ENCODE data around the gene ANK3.

The ANK3 gene

GRCh38 chr10:60271319-60272040, 118.2 kb downstream of the ANK3 start:
- no peak for DNase-seq

- DNase-seq, result no peak
Measured at GRCh38 chr10:60270426-60270825, 119.2 kb downstream of the ANK3 start.

DNA sequence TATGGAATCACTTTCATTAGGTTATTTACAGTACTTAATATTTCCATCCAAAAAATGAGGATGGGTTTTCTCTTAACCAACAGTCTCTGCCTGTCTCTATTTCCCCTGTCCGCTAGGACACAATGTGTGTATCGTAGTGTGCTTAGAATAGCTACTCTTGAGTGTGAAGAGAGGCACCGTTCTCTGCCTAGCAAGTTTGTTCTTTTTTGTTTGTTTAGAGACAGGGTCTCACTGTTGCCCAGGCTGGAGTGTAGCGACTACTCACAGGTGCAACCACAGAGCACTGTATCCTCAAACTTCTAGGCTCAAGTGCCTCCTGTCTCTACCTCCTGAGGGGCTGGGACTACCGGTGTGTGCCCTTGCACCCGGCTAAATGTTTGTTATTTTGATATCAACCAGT, 121.9 kb downstream of the ANK3 start:
- no peak for DNase-seq

- DNase-seq, result no peak
Measured at GRCh38 chr10:60266513-60266912, 123.2 kb downstream of the ANK3 start.

GRCh38 chr10:60262647-60263126, 127.0 kb downstream of the ANK3 start:
- DNase-seq, result no peak

DNA sequence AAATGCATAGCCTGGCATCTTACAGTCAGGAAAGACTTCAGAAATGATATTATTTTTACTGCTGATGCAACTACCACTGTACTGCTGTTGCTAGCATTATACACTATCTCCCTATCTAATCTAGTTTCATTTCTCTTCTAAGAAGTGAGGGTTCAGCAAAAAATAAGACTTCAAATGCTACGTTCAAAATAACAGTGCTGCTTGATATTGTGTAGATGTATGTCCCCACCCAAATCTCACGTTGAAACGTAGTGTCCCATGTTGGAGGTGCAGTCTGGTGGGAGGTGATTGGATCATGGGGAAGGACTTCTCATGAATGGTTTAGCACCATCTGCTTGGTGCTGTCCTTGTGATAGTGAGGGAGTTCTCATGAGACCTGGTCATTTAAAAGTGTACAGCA, 129.4 kb downstream of the ANK3 start:
- DNase-seq, result no peak

DNA sequence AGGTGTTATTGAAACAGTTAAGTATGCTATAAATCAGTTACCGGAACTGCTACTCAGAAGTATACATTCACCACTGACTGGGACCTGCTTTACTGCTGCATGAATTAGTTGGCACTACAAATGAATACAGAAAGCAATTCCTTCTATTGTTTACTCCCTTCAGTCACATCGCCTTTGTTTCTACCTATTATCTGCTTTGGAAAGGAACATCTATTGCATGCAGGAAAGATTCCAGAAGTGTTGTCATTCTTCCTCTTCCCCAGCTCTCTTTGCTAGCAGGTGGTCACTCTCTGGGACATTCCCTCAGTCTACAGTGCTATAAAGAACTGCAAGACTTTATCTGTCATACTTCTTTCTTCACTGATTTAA, 131.3 kb downstream of the ANK3 start:
- no peak for DNase-seq

GRCh38 chr10:60257767-60258428, 131.8 kb downstream of the ANK3 start:
- no peak for DNase-seq

DNA sequence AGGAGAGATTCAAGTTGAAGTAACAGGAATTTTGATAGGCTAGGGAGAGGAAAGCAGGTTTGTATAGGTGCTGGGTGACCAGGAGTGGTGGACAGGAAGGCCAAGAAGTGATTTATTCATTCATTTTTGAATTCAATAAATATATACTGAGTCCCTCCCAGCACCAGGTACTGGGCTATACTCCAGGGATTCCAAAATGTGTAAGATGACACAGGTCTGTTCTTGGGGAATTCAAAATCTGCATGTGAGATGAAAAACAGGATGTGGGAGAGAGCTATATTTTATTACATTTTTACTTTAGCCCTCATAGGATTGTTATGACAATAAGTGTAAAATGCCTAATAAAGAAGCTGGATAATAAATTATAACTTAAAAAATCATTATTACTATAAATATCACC, 134.9 kb downstream of the ANK3 start:
- no peak for DNase-seq

DNA sequence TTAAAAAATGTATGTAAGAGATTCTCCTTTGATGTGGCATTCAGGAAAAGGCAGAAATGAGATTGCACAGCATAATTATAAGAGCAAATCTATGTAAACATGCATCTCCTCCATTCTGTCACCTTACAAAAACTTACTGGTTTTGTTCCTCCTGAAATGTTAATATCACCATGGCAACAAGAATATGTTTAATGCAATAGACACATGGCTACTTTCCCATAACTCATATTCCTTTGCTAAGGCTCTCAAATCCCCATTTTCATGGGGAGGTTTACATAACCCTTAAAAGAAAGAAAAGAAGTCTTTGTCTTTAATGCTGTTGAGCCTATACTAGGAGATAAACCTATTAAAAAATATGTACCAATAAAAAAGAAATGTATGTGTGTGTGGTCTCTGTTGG, 136.2 kb downstream of the ANK3 start:
- no peak for DNase-seq

- DNase-seq, result no peak
Measured at GRCh38 chr10:60252688-60253087, 137.0 kb downstream of the ANK3 start.

DNA sequence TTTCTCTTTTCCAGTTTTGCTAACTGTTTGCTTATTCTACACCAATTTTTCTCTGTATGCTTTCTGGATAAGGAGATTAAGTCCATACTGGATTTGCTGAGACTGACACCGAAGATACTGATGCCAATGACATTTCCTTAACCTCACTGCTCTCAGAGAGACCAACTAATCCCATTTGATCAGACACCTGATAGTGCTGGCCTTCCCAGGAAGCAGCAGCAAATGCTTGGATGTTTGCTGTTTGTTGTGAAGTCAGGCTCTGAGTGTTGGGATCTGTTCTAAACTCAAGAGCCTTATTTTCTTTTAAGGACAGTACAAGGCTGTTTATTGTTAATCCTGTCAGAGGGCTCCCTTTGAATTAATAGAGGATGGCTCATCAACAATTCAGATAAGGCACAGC, 143.3 kb downstream of the ANK3 start:
- no peak for DNase-seq

- no peak for DNase-seq
Measured at GRCh38 chr10:60239228-60239627, 150.4 kb downstream of the ANK3 start.

- DNase-seq, result no peak
Measured at GRCh38 chr10:60238759-60239100, 150.9 kb downstream of the ANK3 start.

DNA sequence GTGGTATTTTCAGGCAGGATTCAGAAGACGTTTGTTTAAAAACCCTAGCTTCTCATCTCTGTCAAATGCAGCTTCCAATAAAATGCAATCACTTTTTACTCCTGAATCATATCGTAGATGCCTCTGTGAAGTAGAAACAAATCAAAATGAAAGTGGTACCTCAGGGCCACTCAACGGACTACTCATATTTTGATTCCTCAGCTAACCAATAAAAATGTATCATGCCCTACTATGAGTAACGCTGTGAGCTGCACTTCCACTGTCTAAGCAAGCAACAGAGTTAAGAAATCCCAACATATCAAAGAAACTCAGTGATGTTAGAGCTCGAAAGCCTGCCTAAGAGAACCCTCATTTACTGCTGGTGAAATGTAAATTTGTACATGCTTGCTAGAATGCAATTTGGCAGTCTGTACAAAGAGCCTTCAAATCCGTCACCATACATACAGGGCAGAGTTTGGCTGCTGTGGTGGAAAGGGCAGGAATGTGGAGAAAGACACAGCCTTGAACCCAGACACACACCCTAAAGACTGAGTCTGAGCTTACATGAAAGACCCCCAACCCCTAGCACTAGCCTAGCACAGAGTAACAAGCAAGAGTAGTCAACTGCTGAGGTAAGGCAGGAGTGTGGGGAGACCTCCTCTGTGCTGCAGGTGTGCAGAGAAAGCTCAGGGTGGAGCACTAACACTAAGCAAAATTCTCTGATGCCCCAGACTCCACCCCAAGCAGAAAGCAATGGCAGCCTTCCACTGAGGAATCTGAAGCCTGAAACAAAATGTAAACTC, 151.5 kb downstream of the ANK3 start:
- DNase-seq, result no peak

- DNase-seq, result no peak
Measured at GRCh38 chr10:60236869-60237524, 152.7 kb downstream of the ANK3 start.

DNA sequence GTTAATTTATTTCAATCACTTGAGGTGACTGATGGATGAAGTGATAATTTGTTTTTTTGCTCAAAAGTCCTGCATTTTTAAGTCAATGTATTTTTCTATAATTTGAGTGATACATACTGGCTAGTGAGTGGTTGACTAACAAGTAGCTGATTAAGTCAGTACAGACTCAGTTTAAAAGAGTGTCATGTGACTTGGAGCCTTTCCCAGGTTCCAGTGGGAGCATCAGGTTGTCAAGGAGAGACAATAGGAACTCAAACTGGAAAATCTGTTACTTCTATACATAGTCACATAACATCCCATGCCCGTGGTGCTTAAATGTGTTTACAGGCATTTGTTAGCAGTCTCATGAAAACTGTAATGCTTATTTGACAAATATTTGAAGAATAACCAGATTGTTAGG, 154.7 kb downstream of the ANK3 start:
- no peak for DNase-seq

- no peak for DNase-seq
Measured at GRCh38 chr10:60234551-60234950, 155.1 kb downstream of the ANK3 start.

DNA sequence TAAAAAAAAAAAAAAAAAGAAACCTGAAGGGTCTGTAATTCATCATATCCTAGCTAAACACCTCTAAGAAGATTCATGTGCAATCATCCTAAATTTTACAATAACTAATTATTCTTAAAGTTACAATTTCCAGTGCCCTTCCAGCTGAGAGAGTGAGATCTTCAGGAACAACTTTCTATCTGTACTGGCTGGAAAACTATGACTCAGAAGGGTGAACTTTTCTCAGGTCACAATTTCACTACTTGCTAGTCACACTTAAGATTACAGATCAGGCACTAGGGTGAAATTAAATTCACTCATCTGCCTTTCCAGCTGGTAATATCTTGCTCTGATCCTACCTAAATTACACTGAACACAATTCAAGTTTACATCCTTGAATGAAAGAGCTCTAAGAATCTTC, 158.8 kb downstream of the ANK3 start:
- DNase-seq, result no peak

GRCh38 chr10:60224066-60224705, 165.5 kb downstream of the ANK3 start:
- DNase-seq, result no peak

DNA sequence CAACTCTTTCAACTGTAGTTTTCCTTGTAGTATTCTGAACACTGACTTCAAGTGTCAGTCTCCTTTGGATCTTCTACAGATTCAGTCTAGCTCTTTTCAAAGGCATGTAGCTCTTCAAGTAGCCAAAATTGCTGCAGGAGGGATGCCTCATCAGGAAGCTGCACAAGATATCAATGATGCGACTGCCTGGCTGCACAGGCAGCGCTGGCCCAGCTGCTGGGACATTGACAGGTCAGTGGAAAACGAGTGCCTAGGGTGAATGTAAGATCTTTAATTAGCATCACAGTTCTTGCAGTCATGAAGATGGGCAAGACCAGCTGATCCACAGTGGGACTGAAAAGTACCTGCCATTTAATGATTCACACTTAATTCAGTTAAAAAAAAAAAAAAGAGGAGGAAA, 167.6 kb downstream of the ANK3 start:
- no peak for DNase-seq

DNA sequence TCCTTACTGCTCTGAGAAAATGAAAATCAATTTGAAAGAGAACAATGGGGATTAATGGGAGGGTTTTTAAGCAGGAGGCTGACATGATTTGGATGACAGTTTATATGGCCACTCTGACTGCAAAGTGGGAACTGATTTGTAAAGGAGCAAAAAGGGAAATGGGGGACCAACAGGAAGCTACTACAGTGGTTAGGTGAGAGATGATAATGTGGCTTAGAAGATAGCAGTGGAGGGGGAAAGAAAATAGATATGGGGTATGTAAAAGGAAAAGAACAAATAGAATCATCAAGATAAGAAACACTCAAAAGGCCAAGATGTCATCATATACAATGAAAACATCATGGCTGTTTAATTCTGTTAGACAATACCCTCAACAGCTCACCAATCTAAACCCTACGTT, 177.5 kb downstream of the ANK3 start:
- DNase-seq, result no peak
